GM19238 (cell line): ENCODE measurements around the gene CFAP61.

Experiments
- DNase-seq: peaks from one replicate; pipeline ENCODE4 v3.0.0; 2011; ENCODE audit warnings: low spot score; ENCODE audit not compliant: insufficient read length

The CFAP61 gene

GRCh38 chr20:20362774-20363433 is 310.6 kb downstream of the CFAP61 start:
- no peak for DNase-seq

- DNase-seq: no peak
Observed at GRCh38 chr20:20363434-20363798, 311.1 kb downstream of the CFAP61 start.

- DNase-seq: no peak
Observed at GRCh38 chr20:20363799-20364592, 311.7 kb downstream of the CFAP61 start.

GRCh38 chr20:20364593-20365479 is 312.5 kb downstream of the CFAP61 start:
- no peak for DNase-seq

- no peak for DNase-seq
Observed at GRCh38 chr20:20365480-20366161, 313.3 kb downstream of the CFAP61 start.

- DNase-seq: no peak
Observed at GRCh38 chr20:20366551-20366875, 314.2 kb downstream of the CFAP61 start.

- DNase-seq: no peak
Observed at GRCh38 chr20:20366876-20367574, 314.7 kb downstream of the CFAP61 start.

- no peak for DNase-seq
Observed at GRCh38 chr20:20367575-20368417, 315.5 kb downstream of the CFAP61 start, which contains the start of gene INSM1. Gene INSM1, plus strand, starts transcription at chr20:20368104. Its CDS starts 164 bp downstream, at chr20:20368268.

- DNase-seq: no peak
Observed at GRCh38 chr20:20368418-20369249, 316.3 kb downstream of the CFAP61 start.

- no peak for DNase-seq
Observed at GRCh38 chr20:20369250-20370093, 317.1 kb downstream of the CFAP61 start.

- DNase-seq: no peak
Observed at GRCh38 chr20:20370094-20370575, 317.8 kb downstream of the CFAP61 start.

- no peak for DNase-seq
Observed at GRCh38 chr20:20371083-20371482, 318.8 kb downstream of the CFAP61 start.

- DNase-seq: no peak
Observed at GRCh38 chr20:20371681-20372080, 319.3 kb downstream of the CFAP61 start.

GRCh38 chr20:20373091-20373571 is 320.8 kb downstream of the CFAP61 start:
- DNase-seq: no peak

GRCh38 chr20:20375862-20376261 is 323.5 kb downstream of the CFAP61 start:
- no peak for DNase-seq

- no peak for DNase-seq
Observed at GRCh38 chr20:20386192-20386591, 333.9 kb downstream of the CFAP61 start.

- DNase-seq: no peak
Observed at GRCh38 chr20:20390393-20390792, 338.1 kb downstream of the CFAP61 start.

- DNase-seq: no peak
Observed at GRCh38 chr20:20391115-20391514, 338.8 kb downstream of the CFAP61 start.
